GM18526 (cell line): ENCODE results near the gene TBC1D4.

ENCODE experiments used
- POLR2A ChIP-seq: IDR thresholded peaks from 3 replicates; pipeline ENCODE4 v1.6.1; 2011; ENCODE audit not compliant: insufficient read length; ENCODE audit errors: extremely low read depth

The TBC1D4 gene

DNA sequence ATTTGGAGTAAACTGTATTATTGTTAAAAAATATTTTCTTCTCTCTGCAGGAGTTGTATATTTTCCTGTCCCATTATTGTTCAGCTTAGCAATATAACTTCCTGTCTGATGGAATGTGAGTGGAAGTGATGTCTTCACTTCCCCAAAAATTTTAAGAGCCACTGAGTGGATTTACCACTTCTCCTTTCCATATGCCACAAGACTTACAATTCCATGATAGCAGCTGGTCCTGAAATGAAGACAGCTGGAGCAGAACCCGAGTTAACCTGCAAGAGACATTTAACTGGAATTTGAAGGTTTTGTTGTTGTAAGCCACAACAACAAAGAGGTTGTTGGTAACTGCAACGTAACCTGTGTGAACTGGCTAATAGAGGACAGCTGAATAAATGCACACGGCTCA is 23.4 kb upstream of the TBC1D4 start:
- no peak for TF ChIP-seq POLR2A

DNA sequence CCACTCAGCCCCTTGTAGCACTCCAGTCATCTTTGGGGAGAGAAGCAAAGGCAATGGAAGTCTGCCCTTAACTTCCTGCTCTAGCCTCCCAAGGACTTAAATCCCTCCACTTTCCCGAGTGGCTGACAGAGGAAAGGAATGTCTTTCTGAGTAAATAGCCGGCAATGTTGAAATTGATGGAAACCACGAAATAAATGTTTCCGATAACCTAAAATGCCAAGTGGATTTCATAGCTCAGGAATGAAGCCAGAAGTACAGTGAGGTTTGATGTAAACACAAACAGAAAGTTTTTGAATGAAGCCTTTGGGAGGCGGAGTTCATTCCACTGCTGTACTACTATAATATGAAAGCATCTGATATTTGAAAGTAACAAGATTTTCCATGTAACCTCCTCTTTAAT is 14.0 kb upstream of the TBC1D4 start:
- no peak for TF ChIP-seq POLR2A

DNA sequence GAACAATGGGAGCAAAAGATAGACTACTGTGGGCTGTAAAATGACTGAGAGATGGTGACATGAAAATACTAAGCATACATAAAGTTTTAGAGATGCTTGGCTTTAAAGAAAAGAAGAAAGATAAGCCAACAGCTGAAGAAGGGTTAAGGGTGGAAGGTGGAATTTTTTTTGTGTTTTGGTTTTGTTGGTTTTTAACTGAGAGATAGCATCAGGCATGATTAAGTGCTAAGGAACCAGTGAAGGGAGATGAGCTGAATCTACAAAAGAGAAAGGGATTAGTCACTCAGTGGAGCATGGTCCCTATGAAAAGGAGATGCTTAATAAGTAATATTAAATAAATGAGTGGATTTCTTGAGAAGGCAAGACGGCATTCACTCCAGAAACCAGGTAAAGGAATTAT is 12.5 kb upstream of the TBC1D4 start:
- no peak for TF ChIP-seq POLR2A

DNA sequence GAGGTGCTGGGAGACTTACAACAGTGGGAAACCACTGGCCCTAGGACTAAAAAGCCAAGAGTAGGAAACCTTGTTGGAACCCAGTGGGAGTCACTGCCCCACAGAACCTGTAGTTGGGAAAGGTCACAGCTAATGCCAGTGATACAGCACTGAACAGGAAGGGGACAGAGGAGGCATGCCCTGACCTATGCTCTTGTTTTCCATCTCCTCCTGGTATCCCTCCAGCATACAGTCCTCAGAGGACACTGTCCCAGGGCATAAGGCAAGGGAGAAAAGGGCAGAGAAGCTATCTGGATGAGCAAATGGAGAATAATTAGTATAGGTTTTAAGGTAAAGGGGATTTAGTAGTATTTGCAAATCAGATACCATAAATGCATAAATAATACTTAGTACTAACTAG is 11.2 kb upstream of the TBC1D4 start:
- TF ChIP-seq POLR2A = no peak

DNA sequence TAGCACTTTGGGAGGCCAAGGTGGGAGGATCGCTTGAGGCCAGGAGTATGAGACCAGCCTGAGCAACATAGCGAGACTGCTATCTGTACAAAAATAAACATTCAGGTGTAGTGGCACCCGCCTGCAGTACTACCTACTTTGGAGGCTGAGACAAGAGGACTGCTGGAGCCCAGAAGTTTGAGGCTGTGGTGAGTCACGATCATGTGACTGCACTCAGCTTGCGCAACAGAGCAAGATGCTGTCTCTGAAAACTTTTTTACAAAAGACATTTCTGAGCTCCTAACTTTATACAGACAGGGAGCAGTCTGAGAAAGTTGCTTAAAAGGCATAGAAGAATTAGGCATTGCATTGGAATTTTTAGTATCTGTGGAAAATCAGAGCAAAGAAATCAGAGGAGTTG is 10.4 kb upstream of the TBC1D4 start:
- no peak for TF ChIP-seq POLR2A

DNA sequence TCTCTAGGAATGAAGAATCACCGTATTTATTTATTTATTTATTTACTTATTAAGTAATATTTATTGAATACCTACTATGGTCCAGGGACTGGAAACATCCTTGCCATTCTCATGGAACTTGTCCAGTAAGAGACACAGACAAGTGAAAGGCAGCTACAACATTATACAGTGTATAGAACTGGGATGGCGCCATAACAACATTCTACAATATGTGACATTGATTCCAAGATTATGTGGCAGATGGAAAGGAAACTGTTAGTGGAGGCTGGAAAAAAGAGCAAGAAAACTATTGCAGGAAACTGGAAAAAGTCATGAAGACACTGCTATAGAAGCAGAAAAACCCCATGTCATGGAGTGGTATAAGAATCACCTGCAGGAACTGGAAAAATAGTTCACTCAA is 9.4 kb upstream of the TBC1D4 start:
- no peak for TF ChIP-seq POLR2A

DNA sequence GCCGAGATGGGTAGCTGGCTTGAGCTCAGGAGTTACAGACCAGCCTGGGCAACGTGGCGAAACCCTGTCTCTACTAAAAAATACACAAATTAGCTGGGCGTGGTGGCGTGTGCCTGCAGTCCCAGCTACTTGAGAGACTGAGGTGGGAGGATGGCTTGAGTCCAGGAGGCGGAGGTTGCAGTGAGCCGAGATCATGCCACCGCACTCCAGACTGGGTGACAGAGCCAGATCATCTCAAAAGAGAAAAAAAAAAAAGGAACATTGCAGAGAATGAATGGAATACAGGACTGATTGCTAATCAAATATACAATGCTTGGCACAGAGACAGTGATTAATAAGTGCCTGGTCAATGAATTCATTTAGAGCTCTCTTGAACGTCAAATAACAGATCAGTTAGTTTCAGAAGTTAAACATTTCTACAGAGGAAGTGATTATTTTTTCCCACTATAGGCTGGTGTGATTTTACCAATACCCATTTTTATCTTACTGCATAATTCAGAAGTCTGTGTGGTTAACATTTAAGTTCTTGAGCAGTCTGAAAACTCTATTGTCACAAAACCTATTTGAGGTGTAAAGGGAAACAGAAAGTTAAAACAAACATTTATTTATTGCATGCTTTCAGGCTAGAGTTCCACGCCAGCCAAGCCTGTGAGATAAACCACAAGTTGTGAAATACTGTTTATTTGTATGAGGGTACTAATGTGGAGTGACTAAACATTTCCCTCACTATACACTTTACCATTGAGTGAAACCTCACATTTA is 7.7 kb upstream of the TBC1D4 start:
- no peak for TF ChIP-seq POLR2A

DNA sequence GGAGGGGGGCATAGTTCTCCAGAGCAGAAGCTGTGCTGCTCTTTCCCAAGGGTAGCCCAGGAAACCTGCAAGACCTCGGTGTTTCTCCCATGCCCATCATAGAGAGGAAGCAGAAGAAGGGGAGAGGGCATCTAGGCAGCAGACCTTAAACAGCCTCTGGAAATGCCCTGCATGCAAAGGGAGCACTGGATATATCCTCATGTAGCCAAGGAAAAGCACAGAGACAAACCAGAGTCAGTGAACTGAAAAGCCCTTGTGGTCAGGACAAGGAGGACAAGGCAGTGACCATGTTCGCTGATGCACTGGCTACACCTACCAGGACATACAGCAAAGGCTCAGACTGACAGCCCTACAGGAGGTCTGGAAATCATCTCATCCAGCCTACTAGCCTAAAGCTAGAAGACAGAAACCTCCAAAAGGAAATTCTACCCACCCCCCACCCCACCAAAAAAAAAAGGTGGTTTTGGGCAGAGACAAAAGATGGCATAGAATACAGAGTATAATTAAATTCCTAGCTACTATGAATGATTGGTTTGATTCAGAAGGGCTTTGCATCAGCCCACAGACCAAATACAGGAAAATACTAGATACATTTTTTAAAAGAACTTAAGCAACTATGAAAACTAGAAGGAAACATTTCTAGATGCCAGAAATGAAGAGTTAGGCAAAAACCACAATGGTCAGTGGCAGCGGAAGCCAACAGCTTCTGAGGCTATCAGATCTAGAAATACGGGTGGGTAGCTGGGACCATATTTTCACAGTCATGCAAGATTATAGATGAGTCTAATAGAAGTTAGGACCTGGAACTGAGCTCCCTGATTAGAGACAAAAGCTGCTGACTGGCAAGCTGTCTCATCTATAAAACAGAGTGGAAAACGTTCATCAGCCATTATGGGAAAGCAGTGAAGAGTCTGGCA is 4.4 kb upstream of the TBC1D4 start:
- no peak for TF ChIP-seq POLR2A

DNA sequence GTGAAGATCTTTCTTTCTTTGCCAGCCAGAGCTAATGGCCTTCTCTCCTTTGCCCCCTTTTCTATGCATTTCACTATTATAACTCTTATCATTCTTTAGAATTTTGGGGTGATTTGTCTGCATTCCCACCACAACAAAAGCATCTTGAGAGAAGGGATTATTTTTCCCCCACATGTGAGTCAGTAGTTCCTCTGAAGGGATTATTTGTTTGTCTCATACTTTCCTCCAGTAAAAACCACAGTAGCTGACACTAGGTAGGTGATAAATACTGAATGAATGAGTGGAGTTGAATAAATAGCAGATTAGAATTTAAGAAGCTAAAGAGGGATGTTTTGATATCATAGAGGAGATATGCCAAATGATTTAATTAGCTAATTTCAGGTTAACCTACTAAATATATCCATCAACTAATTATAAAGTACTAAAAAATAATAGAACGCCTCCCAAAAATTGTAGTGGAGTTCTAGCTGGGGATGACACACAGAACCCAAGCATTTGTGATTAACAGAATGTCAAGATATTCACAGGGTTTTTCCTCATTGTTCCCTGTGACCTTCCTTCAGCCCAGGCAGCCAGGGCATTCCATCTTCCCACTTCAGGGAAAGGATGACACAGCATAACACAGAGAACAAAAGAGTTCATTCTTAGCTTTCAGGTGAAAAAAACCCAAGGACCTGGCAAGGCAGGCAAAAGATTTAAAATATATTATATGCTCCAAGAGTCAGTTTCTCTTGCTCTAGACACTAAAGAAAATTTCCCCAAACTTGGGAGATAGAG is 3.5 kb upstream of the TBC1D4 start:
- TF ChIP-seq POLR2A = no peak

DNA sequence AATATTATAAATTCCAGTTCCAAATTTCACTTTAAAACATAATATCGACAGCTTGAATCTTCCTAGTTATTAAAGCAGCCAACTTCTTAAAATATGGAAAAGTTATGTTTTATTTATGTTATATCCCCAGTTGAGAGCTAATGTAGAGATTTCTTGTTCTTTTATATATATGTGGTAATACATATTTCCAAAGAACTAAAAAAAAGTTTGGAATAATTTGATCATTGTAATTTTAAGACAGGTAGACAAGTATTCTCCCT is 781 bp upstream of the TBC1D4 start:
- TF ChIP-seq POLR2A = no peak

DNA sequence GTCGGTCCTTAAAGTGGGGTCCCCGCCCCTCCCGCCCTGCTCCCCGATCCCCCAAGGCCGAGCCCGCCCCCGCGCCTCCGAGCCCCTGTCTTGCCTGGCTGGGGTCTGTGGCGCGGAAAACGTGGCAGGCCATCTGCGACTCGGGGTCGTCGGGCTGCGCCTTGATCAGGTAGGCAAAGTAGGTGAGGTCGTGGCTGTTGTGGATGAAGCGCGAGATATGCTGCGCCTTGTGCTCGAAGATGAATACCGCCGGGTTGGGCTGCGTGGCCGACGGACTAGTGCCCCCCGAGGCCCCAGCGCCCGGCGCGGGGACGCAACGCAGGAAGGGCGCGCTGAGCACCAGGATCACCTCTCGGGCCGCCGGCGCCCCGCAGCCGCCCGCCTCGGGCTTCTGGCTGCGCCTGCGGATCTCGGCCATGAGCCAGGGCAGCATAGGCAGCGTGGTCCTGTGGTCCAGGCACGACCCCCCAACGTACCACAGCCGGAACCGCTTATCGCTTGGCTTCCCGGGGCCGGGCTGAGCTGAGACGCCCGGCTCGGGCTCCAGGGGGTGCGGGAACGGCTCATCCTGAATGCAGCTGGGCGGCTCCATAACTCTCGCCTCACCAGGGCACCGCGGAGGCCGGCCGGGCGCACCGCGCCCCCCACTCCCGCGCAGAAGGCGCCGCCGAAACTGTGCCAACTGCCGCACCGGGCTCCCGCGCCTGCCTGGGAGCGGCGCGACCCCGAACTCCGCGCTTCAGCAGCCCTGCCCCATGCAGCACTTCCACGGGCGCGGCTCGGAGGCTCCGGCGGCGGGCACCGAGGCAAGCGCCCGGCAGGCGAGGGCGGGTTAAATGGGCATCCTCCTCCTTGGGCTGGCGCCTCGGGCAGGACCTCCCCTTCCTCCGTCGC is 546 bp downstream of the TBC1D4 start:
- no peak for TF ChIP-seq POLR2A

DNA sequence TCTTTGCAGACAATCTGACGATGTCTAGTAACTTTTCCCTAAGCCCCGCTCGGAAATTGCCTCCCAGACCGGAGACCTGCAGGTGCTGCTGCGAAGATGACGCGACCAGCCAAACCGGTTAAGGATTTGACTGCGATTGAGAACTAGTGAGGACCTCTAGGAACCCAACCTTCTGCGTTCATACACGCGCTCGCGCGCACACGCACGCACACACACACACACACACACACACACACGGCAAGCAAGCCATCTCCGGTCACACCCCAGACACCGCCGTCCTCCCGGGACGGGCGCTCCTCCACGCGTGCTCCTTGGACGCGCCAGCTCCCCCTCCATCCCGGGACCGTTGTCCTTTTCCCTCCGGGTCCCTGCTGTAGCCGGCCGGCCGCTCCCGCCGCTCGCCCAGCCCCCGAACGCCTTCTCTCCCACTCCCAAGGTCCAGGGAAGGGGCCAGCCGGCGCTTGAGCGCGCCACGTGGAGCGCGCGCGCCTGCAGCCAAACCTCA is 1.2 kb downstream of the TBC1D4 start:
- TF ChIP-seq POLR2A = no peak

DNA sequence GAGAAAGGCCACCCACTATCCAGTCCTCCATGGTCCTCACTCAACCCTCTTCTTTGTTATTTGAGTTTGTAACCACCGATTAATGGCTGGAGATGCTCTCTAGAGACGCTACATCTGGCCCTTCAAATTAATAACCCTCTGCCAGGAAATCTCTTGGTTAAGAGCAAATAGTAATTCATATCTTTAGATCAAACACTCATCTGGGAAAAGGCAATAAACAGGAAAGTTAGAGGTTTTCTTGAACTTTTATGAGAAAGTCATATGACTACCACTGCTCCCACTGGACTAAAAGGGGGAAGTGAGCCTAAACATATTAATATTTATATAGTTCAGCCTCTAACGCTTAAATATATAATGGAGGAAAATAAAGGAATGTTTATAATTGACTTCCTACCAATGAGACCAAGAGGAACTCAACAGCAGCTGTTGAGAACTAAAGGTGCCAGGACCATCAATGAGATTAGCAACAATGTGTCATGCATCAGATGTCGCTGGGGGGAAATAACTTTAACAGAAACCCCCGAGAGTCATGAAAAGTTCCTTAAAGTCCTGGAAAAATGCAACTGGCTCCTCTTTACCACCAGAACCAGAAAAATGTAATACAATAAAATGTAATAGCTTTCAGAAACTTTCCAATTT is 2.7 kb downstream of the TBC1D4 start:
- TF ChIP-seq POLR2A = no peak

DNA sequence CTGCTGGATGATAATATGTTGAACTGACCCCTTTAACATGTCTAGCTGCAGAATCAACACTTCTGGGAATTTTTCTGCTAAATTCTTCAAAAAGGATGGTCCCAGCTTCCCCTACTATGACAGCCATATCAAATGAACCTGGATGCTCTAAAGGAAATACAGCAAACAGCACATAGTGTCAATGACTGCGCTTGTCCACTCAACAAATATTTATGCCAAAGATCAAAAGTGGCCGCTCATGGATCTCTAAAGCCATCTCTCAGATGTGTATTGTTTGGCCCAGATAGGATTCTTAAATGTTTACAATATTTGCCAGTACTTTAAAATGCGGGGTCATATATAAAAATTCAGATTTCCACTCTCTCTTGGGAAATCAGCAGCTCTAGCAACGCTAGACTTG is 3.3 kb downstream of the TBC1D4 start:
- TF ChIP-seq POLR2A = no peak
